ENCODE results near the gene MAPK11. TPM values are rescaled to one million over a fixed set of nuclear protein-coding genes. Genes with fewer than 3 reads are reported as not detected.
A peak's percentile ranks its signal among the peaks of the same experiment; 100 is the strongest.

The MAPK11 gene
- total RNA-seq, 1 experiment from 2014 or later, result 5.5 TPM

GRCh38 chr22:50303848-50304527 lies 33.8 kb upstream of the MAPK11 start:
- TF ChIP-seq EZH2 (IDR thresholded peaks at IDR 0.05; ENCODE audit: low read depth) (no peak), CTCF (conservative IDR thresholded peaks at IDR 0.05) (no peak)
- ChIA-PET POLR2A (ENCODE audit: unreplicated experiment) (interaction anchor here (0.5 to 1.8 kb wide), 4 partner anchors 9 to 53 kb away, joined by 3 to 12 read pairs (median 5); partner anchors contain the start of genes HDAC10 and MAPK11), CTCF (interaction anchor here (0.7 to 1.7 kb wide), 5 partner anchors 9 to 33 kb away, joined by 3 to 8 read pairs (median 4); no protein-coding TSS in a partner anchor)
- Histone ChIP-seq H4K20me1 (ENCODE audit: insufficient read depth) (peaks cover 49% of the 10 kb centered on the region), H3K4me1 (replicated peaks; ENCODE audit: insufficient read depth) (peaks cover 57% of the 10 kb centered on the region), H3F3A (ENCODE audit: insufficient read depth, low read depth) (peaks cover 41% of the 10 kb centered on the region), H3K4me2 (peak overlapping the region; percentile 98), H3K27me3 (ENCODE audit: insufficient read depth, low read depth) (no peaks in the 10 kb centered on the region), H3K9me3 (ENCODE audit: insufficient read depth, low read depth) (no peaks in the 10 kb centered on the region), H3K9me2 (ENCODE audit: insufficient read depth) (no peaks in the 10 kb centered on the region), H3K4me3 (peak overlapping the region; percentile 88; the same call in 1 of the 2 replicates), H3K27ac (peak overlapping the region; percentile 92), H2AFZ (no peak overlapping the region), H3K36me3 (ENCODE audit: low read depth) (peaks cover 10% of the 10 kb centered on the region; the same call in 1 of the 2 replicates), H3K79me2 (ENCODE audit: low read depth) (peaks cover 72% of the 10 kb centered on the region)
- intact Hi-C loops (cut with micrococcal nuclease; ENCODE audit: unreplicated experiment), result loop anchor here (1.0 kb wide), 3 partner anchors 11 to 38 kb away; no protein-coding TSS in a partner anchor
- BruUV-seq (replicated peaks), result no TSS peak
- DNase-seq, result peak; percentile 94 to 95

- no peak for DNase-seq
- Histone ChIP-seq H3K9me2 (ENCODE audit: insufficient read depth) (no peaks in the 10 kb centered on the region), H3K36me3 (ENCODE audit: low read depth) (peaks cover 10% of the 10 kb centered on the region; the same call in 1 of the 2 replicates), H2AFZ (no peak overlapping the region), H3K4me2 (peak overlapping the region; percentile 98), H3K27me3 (ENCODE audit: insufficient read depth, low read depth) (no peaks in the 10 kb centered on the region), H3K4me1 (replicated peaks; ENCODE audit: insufficient read depth) (peaks cover 62% of the 10 kb centered on the region), H3K79me2 (ENCODE audit: low read depth) (peaks cover 77% of the 10 kb centered on the region), H3K27ac (peak overlapping the region; percentile 92), H3K9me3 (ENCODE audit: insufficient read depth, low read depth) (no peaks in the 10 kb centered on the region), H3F3A (ENCODE audit: insufficient read depth, low read depth) (peaks cover 40% of the 10 kb centered on the region), H3K4me3 (peak overlapping the region; percentile 88; the same call in 1 of the 2 replicates), H4K20me1 (ENCODE audit: insufficient read depth) (peaks cover 54% of the 10 kb centered on the region)
- intact Hi-C loops (cut with micrococcal nuclease; ENCODE audit: unreplicated experiment), result no loop called here
- ChIA-PET POLR2A (ENCODE audit: unreplicated experiment) (interaction anchor here (0.5 to 1.8 kb wide), 3 partner anchors 8 to 53 kb away, joined by 3 to 12 read pairs (median 7); partner anchors contain the start of gene HDAC10), CTCF (interaction anchor here (0.7 to 0.9 kb wide), 3 partner anchors 10 to 32 kb away, joined by 3 to 8 read pairs (median 4); no protein-coding TSS in a partner anchor)
- BruUV-seq (replicated peaks), result no TSS peak
- no peak for TF ChIP-seq CTCF (conservative IDR thresholded peaks at IDR 0.05)
- TF ChIP-seq EZH2 (IDR thresholded peaks at IDR 0.05; ENCODE audit: low read depth), result no peak
Measured at GRCh38 chr22:50303515-50303847, 33.3 kb upstream of the MAPK11 start.

- TF ChIP-seq EZH2 (IDR thresholded peaks at IDR 0.05; ENCODE audit: low read depth) (no peak), CTCF (conservative IDR thresholded peaks at IDR 0.05) (no peak)
- H3K4me2 ChIP-seq, result peak overlapping the region; percentile 98
- H3K79me2 ChIP-seq (ENCODE audit: low read depth), result peaks cover 86% of the 10 kb centered on the region
- peaks cover 10% of the 10 kb centered on the region; the same call in 1 of the 2 replicates for H3K36me3 ChIP-seq (ENCODE audit: low read depth)
- peak overlapping the region; percentile 92 for H3K27ac ChIP-seq
- ChIA-PET CTCF (interaction anchor here (1.0 kb wide), 1 partner anchor 40 kb away, joined by 5 read pairs; no protein-coding TSS in a partner anchor), POLR2A (ENCODE audit: unreplicated experiment) (no interaction called here)
- H3K4me1 ChIP-seq (replicated peaks; ENCODE audit: insufficient read depth), result peaks cover 58% of the 10 kb centered on the region
- H2AFZ ChIP-seq, result no peak overlapping the region
- H3K9me3 ChIP-seq (ENCODE audit: insufficient read depth, low read depth), result no peaks in the 10 kb centered on the region
- H3K27me3 ChIP-seq (ENCODE audit: insufficient read depth, low read depth), result no peaks in the 10 kb centered on the region
- peaks cover 42% of the 10 kb centered on the region for H3F3A ChIP-seq (ENCODE audit: insufficient read depth, low read depth)
- H4K20me1 ChIP-seq (ENCODE audit: insufficient read depth), result peaks cover 63% of the 10 kb centered on the region
- H3K4me3 ChIP-seq, result no peak overlapping the region
- no peaks in the 10 kb centered on the region for H3K9me2 ChIP-seq (ENCODE audit: insufficient read depth)
- intact Hi-C loops (cut with micrococcal nuclease; ENCODE audit: unreplicated experiment), result no loop called here
- BruUV-seq (replicated peaks), result no TSS peak
- no peak for DNase-seq
Measured at GRCh38 chr22:50302564-50302963, 32.4 kb upstream of the MAPK11 start.

All from PC-9 (cell line).